MCF 10A (cell line): ENCODE measurements around the gene SH3RF2. TPM values are rescaled to one million over a fixed set of nuclear protein-coding genes. Genes with fewer than 3 reads are reported as not detected.

Experiments used
- BruUV-seq: library from RNA; stranded (reverse); fragments of 400-500 nt; replicated peaks from 2 replicates; lab custom pipeline; 2021; lab: Mats Ljungman, UMichigan
- CTCF ChIA-PET: fragments of 300-600 bp; sonication (Branson Sonifier 250); formaldehyde crosslinking; extraction: SDS; loops from one replicate; lab custom pipeline; 2021; ENCODE audit warnings: antibody characterized with exemption, inconsistent platforms; lab: Yijun Ruan, JAX
- POLR2A ChIA-PET: fragments of 300-600, 350-650 bp; sonication (Branson Sonifier 250); formaldehyde crosslinking; extraction: SDS; loops from one replicate; lab custom pipeline; 2020; ENCODE audit warnings: antibody characterized with exemption, inconsistent platforms; lab: Yijun Ruan, JAX
- DNase-seq: peaks from one replicate; pipeline ENCODE4 v3.0.0-alpha.2; 2018; ENCODE audit not compliant: unreplicated experiment
- H3K27ac Mint-ChIP-seq: one replicate; pipeline ENCODE4 v1.8.0; 2022; ENCODE audit warnings: mild to moderate bottlenecking, low read depth, mixed read lengths; ENCODE audit not compliant: unreplicated experiment
- H3K27me3 Mint-ChIP-seq: one replicate; pipeline ENCODE4 v1.8.0; 2022; ENCODE audit warnings: mixed read lengths; ENCODE audit not compliant: insufficient read depth, unreplicated experiment
- H3K36me3 Mint-ChIP-seq: one replicate; pipeline ENCODE4 v1.8.0; 2022; ENCODE audit warnings: mild to moderate bottlenecking, moderate library complexity, mixed read lengths; ENCODE audit not compliant: insufficient read depth, unreplicated experiment
- H3K4me1 Mint-ChIP-seq: one replicate; pipeline ENCODE4 v1.8.0; 2022; ENCODE audit warnings: mixed read lengths; ENCODE audit not compliant: insufficient read depth, unreplicated experiment
- H3K4me3 Mint-ChIP-seq: one replicate; pipeline ENCODE4 v1.8.0; 2022; ENCODE audit warnings: mild to moderate bottlenecking, moderate library complexity, mixed read lengths; ENCODE audit not compliant: unreplicated experiment
- H3K9me3 Mint-ChIP-seq: one replicate; pipeline ENCODE4 v1.8.0; 2022; ENCODE audit warnings: mixed read lengths; ENCODE audit not compliant: unreplicated experiment
- intact Hi-C: fragments of 100-400 bp; cut with micrococcal nuclease; formaldehyde crosslinking; loops from 2 replicates; pipeline ENCODE4 v1.14.1; 2022
- total RNA-seq: library from RNA; stranded (reverse); gene quantifications from 2 replicates; pipeline ENCODE4 v1.2.3, GENCODE V29; 2022
- TF ChIP-seq, protein P1 (sequence below): fragments of 200-600 bp; IDR thresholded peaks from one replicate; pipeline ENCODE4 v1.8.0; 2022; ENCODE audit warnings: antibody characterized with exemption, mild to moderate bottlenecking; ENCODE audit not compliant: unreplicated experiment

The SH3RF2 gene
- total RNA-seq, 1 experiment from 2014 or later: 29.6 TPM

- TF ChIP-seq, protein P1, sequence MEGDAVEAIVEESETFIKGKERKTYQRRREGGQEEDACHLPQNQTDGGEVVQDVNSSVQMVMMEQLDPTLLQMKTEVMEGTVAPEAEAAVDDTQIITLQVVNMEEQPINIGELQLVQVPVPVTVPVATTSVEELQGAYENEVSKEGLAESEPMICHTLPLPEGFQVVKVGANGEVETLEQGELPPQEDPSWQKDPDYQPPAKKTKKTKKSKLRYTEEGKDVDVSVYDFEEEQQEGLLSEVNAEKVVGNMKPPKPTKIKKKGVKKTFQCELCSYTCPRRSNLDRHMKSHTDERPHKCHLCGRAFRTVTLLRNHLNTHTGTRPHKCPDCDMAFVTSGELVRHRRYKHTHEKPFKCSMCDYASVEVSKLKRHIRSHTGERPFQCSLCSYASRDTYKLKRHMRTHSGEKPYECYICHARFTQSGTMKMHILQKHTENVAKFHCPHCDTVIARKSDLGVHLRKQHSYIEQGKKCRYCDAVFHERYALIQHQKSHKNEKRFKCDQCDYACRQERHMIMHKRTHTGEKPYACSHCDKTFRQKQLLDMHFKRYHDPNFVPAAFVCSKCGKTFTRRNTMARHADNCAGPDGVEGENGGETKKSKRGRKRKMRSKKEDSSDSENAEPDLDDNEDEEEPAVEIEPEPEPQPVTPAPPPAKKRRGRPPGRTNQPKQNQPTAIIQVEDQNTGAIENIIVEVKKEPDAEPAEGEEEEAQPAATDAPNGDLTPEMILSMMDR: no peak
- H3K27me3 Mint-ChIP-seq: no peaks in the 10 kb centered on the region
- CTCF ChIA-PET: interaction anchor here (0.5 to 1.3 kb wide), 9 partner anchors 8 to 194 kb away, joined by 3 to 5 read pairs (median 3); no protein-coding TSS in a partner anchor
- intact Hi-C loops: no loop called here
- BruUV-seq: no TSS peak
- DNase-seq: no peak
- peaks cover 18% of the 10 kb centered on the region for H3K36me3 Mint-ChIP-seq
- POLR2A ChIA-PET: interaction anchor here (0.7 to 1.6 kb wide), 5 partner anchors 10 to 30 kb away, joined by 3 to 7 read pairs (median 4); partner anchors contain the start of gene SH3RF2
- H3K4me3 Mint-ChIP-seq: no peak overlapping the region
- no peak overlapping the region for H3K27ac Mint-ChIP-seq
- peaks cover 47% of the 10 kb centered on the region for H3K4me1 Mint-ChIP-seq
- H3K9me3 Mint-ChIP-seq: no peaks in the 10 kb centered on the region
Measured at GRCh38 chr5:145948047-145948446, 11.7 kb downstream of the SH3RF2 start.

GRCh38 chr5:145948921-145949320 lies 12.5 kb downstream of the SH3RF2 start:
- H3K27ac Mint-ChIP-seq: no peak overlapping the region
- BruUV-seq: no TSS peak
- TF ChIP-seq, protein P1: no peak
- H3K27me3 Mint-ChIP-seq: no peaks in the 10 kb centered on the region
- peaks cover 10% of the 10 kb centered on the region for H3K36me3 Mint-ChIP-seq
- ChIA-PET CTCF (interaction anchor here (0.6 to 1.5 kb wide), 7 partner anchors 11 to 1745 kb away, joined by 3 to 4 read pairs (median 3); no protein-coding TSS in a partner anchor), POLR2A (interaction anchor here (2.1 kb wide), 1 partner anchor 10 kb away, joined by 9 read pairs; no protein-coding TSS in a partner anchor)
- no peak for DNase-seq
- peaks cover 46% of the 10 kb centered on the region for H3K4me1 Mint-ChIP-seq
- peaks cover 5% of the 10 kb centered on the region for H3K9me3 Mint-ChIP-seq
- no peak overlapping the region for H3K4me3 Mint-ChIP-seq
- intact Hi-C loops: no loop called here

- no peak overlapping the region for H3K27ac Mint-ChIP-seq
- intact Hi-C loops: no loop called here
- ChIA-PET POLR2A (interaction anchor here (0.7 to 2.1 kb wide), 3 partner anchors 9 to 14 kb away, joined by 3 to 9 read pairs (median 5); no protein-coding TSS in a partner anchor), CTCF (interaction anchor here (0.6 to 1.5 kb wide), 4 partner anchors 12 to 1746 kb away, joined by 3 to 4 read pairs (median 4); no protein-coding TSS in a partner anchor)
- DNase-seq: no peak
- H3K4me3 Mint-ChIP-seq: no peak overlapping the region
- H3K9me3 Mint-ChIP-seq: peaks cover 8% of the 10 kb centered on the region
- H3K36me3 Mint-ChIP-seq: peaks cover 8% of the 10 kb centered on the region
- TF ChIP-seq, protein P1: no peak
- H3K27me3 Mint-ChIP-seq: no peaks in the 10 kb centered on the region
- no TSS peak for BruUV-seq
- peaks cover 42% of the 10 kb centered on the region for H3K4me1 Mint-ChIP-seq
Measured at GRCh38 chr5:145949474-145949873, 13.1 kb downstream of the SH3RF2 start.

GRCh38 chr5:145951071-145951470 lies 14.7 kb downstream of the SH3RF2 start:
- no TSS peak for BruUV-seq
- ChIA-PET POLR2A (interaction anchor here (0.6 to 2.1 kb wide), 5 partner anchors 10 to 35 kb away, joined by 3 to 9 read pairs (median 5); no protein-coding TSS in a partner anchor), CTCF (interaction anchor here (0.5 to 2.4 kb wide), 5 partner anchors 9 to 487 kb away, joined by 3 to 7 read pairs (median 5); no protein-coding TSS in a partner anchor)
- Mint-ChIP-seq H3K9me3 (peaks cover 8% of the 10 kb centered on the region), H3K4me3 (no peak overlapping the region), H3K27me3 (no peaks in the 10 kb centered on the region), H3K4me1 (peaks cover 28% of the 10 kb centered on the region), H3K36me3 (peaks cover 10% of the 10 kb centered on the region), H3K27ac (no peak overlapping the region)
- intact Hi-C loops: no loop called here
- TF ChIP-seq, protein P1: no peak
- DNase-seq: no peak
